H1 (cell line): Measurements from ENCODE around the gene ZNF609. TPM values are rescaled to one million over a fixed set of nuclear protein-coding genes. Genes with fewer than 3 reads are reported as not detected.

Source experiments
- CTCF ChIA-PET: fragments of 300-600 bp; sonication (Branson Sonifier 250); formaldehyde crosslinking; loops from one replicate; lab custom pipeline; 2021; ENCODE audit not compliant: partially characterized antibody; lab: Charles Lee
- POLR2A ChIA-PET: fragments of 300-600 bp; sonication (Branson Sonifier 250); formaldehyde crosslinking; loops from one replicate; lab custom pipeline; 2021; ENCODE audit warnings: inconsistent platforms; ENCODE audit not compliant: partially characterized antibody; lab: Charles Lee
- DNase-seq, 2 experiments: peaks; one replicate each; pipeline versions ENCODE4 v3.0.0 to v3.0.0-alpha.2; 2010 to 2022; ENCODE audit warnings: low spot score in 2 of 2, low read depth in 1 of 2, mixed read lengths in 1 of 2
- FAIRE-seq: peaks from 2 replicates; lab custom pipeline; 2011; peaks lifted over from hg19 to GRCh38; lab: Jason Lieb, UNC
- H2AFZ ChIP-seq: 2 replicates; pipeline ENCODE4 v1.8.1; 2012; ENCODE audit warnings: low read length, inconsistent platforms
- H2AK5ac ChIP-seq: 2 replicates; pipeline ENCODE4 v1.6.1; 2013; ENCODE audit warnings: low read depth, low read length
- H2BK120ac ChIP-seq: replicated peaks from 2 replicates; pipeline ENCODE3; 2013; ENCODE audit warnings: low read depth, low read length, inconsistent platforms
- H2BK12ac ChIP-seq: 2 replicates; pipeline ENCODE4 v1.6.1; 2013; ENCODE audit warnings: low read depth, low read length
- H2BK15ac ChIP-seq: 2 replicates; pipeline ENCODE4 v1.6.1; 2013; ENCODE audit warnings: low read length
- H2BK20ac ChIP-seq: 2 replicates; pipeline ENCODE4 v1.6.1; 2013; ENCODE audit warnings: low read length
- H2BK5ac ChIP-seq: 2 replicates; pipeline ENCODE4 v1.6.1; 2013; ENCODE audit warnings: low read depth, low read length
- H3K14ac ChIP-seq: 2 replicates; pipeline ENCODE4 v1.6.1; 2013; ENCODE audit warnings: inconsistent platforms; ENCODE audit not compliant: insufficient read length
- H3K18ac ChIP-seq: 2 replicates; pipeline ENCODE4 v1.6.1; 2013; ENCODE audit warnings: low read length; ENCODE audit errors: extremely low read depth
- H3K23ac ChIP-seq: 2 replicates; pipeline ENCODE4 v1.6.1; 2013; ENCODE audit warnings: inconsistent platforms; ENCODE audit not compliant: insufficient read length
- H3K23me2 ChIP-seq: 2 replicates; pipeline ENCODE4 v1.6.1; 2013; ENCODE audit warnings: low read depth, low read length
- H3K27ac ChIP-seq: 2 replicates; pipeline ENCODE4 v1.6.1; 2011; ENCODE audit warnings: low read depth, low read length, inconsistent platforms
- H3K27me3 ChIP-seq, 4 experiments: replicated peaks in 1 of 4; 1 replicate in 1 of 4; 2 replicates in 3 of 4; pipeline versions ENCODE4 v1.6.1 to v1.8.1; 2011 to 2013; ENCODE audit warnings: low read length in 3 of 4, mild to moderate bottlenecking in 3 of 4, inconsistent platforms in 2 of 4, mixed read lengths in 2 of 4, moderate library complexity in 1 of 4; ENCODE audit not compliant: control insufficient read depth in 3 of 4, insufficient read depth in 3 of 4; ENCODE audit errors: extremely low read depth in 1 of 4
- H3K36me3 ChIP-seq, 4 experiments: 2 replicates each; pipeline versions ENCODE4 v1.6.1 to v1.8.1; 2011 to 2013; ENCODE audit warnings: mild to moderate bottlenecking in 4 of 4, low read length in 3 of 4, moderate library complexity in 2 of 4, control low read depth in 1 of 4, inconsistent platforms in 1 of 4; ENCODE audit not compliant: insufficient read depth in 4 of 4, control insufficient read depth in 2 of 4
- H3K4ac ChIP-seq: replicated peaks from 2 replicates; pipeline ENCODE3; 2013; ENCODE audit warnings: low read length, low read depth, mixed read lengths, inconsistent platforms; ENCODE audit not compliant: insufficient read length
- H3K4me1 ChIP-seq, 4 experiments: replicated peaks in 1 of 4; 1 replicate in 1 of 4; 2 replicates in 3 of 4; pipeline versions ENCODE4 v1.6.1 to v1.8.1; 2011 to 2013; ENCODE audit warnings: low read length in 3 of 4, inconsistent platforms in 2 of 4, mixed read lengths in 1 of 4; ENCODE audit not compliant: insufficient read depth in 4 of 4, control insufficient read depth in 3 of 4
- H3K4me2 ChIP-seq, 2 experiments: 2 replicates each; pipeline versions ENCODE4 v1.6.1 to v1.8.1; 2011 to 2013; ENCODE audit warnings: low read depth in 2 of 2, low read length in 2 of 2, control low read depth in 1 of 2, inconsistent platforms in 1 of 2, mild to moderate bottlenecking in 1 of 2; ENCODE audit not compliant: insufficient read depth in 1 of 2
- H3K4me3 ChIP-seq, 4 experiments: fragments of 200-600, 300-600 bp in 1 of 4; sonication (generic), shearing (Covaris generic), sonication (Bioruptor Twin) in 1 of 4; 2 replicates each; pipeline versions ENCODE4 v1.5.1 to v1.8.1; 2011 to 2016; ENCODE audit warnings: low read length in 4 of 4, low read depth in 3 of 4, control low read depth in 2 of 4, inconsistent platforms in 2 of 4, mild to moderate bottlenecking in 2 of 4, mixed read lengths in 1 of 4, moderate library complexity in 1 of 4; ENCODE audit not compliant: insufficient read depth in 2 of 4; ENCODE audit errors: extremely low read depth in 1 of 4
- H3K56ac ChIP-seq: replicated peaks from 2 replicates; pipeline ENCODE3; 2013; ENCODE audit warnings: low read depth, mild to moderate bottlenecking, mixed read lengths, low read length, inconsistent platforms; ENCODE audit not compliant: insufficient read length
- H3K79me1 ChIP-seq: 2 replicates; pipeline ENCODE4 v1.6.1; 2013; ENCODE audit warnings: low read depth, low read length, control low read depth
- H3K79me2 ChIP-seq, 2 experiments: 2 replicates each; pipeline versions ENCODE4 v1.6.1 to v1.8.1; 2012 to 2013; ENCODE audit warnings: low read length in 2 of 2, mild to moderate bottlenecking in 2 of 2, inconsistent platforms in 1 of 2; ENCODE audit not compliant: insufficient read depth in 2 of 2, control insufficient read depth in 1 of 2
- H3K9ac ChIP-seq, 4 experiments: replicated peaks in 1 of 4; 1 replicate in 1 of 4; 2 replicates in 3 of 4; pipeline versions ENCODE4 v1.6.1 to v1.8.1; 2011 to 2013; ENCODE audit warnings: low read depth in 3 of 4, low read length in 3 of 4, control low read depth in 2 of 4, mild to moderate bottlenecking in 2 of 4, moderate library complexity in 2 of 4, inconsistent platforms in 1 of 4; ENCODE audit errors: extremely low read depth in 1 of 4
- H3K9me3 ChIP-seq, 2 experiments: 2 replicates each; pipeline versions ENCODE4 v1.6.1 to v1.8.1; 2012 to 2013; ENCODE audit warnings: mild to moderate bottlenecking in 2 of 2, moderate library complexity in 2 of 2, control low read depth in 1 of 2, inconsistent platforms in 1 of 2, low read depth in 1 of 2, low read length in 1 of 2, mixed read lengths in 1 of 2; ENCODE audit not compliant: insufficient read depth in 2 of 2
- H4K20me1 ChIP-seq, 2 experiments: replicated peaks in 1 of 2; 2 replicates each; pipeline versions ENCODE3 to v1.8.1; 2011 to 2013; ENCODE audit warnings: inconsistent platforms in 2 of 2, low read length in 2 of 2, mild to moderate bottlenecking in 1 of 2; ENCODE audit not compliant: insufficient read depth in 2 of 2, control insufficient read depth in 1 of 2
- H4K5ac ChIP-seq: 2 replicates; pipeline ENCODE4 v1.6.1; 2013; ENCODE audit warnings: low read length, low read depth, mixed read lengths, inconsistent platforms; ENCODE audit not compliant: insufficient read length
- H4K8ac ChIP-seq: 2 replicates; pipeline ENCODE4 v1.8.0; 2013; ENCODE audit warnings: mild to moderate bottlenecking, moderate library complexity, low read length, inconsistent platforms; ENCODE audit not compliant: insufficient read depth; ENCODE audit errors: extremely low read depth
- H4K91ac ChIP-seq: replicated peaks from 2 replicates; pipeline ENCODE3; 2013; ENCODE audit warnings: low read length, mixed read lengths, inconsistent platforms; ENCODE audit not compliant: insufficient read length
- E2F6 ChIP-seq: IDR thresholded peaks from 2 replicates; pipeline ENCODE4 v1.6.1; 2012; ENCODE audit warnings: inconsistent platforms
- PHF8 ChIP-seq: fragments of 200-600 bp; sonication (generic); conservative IDR thresholded peaks from 2 replicates; pipeline ENCODE4 v1.7.1; 2012; ENCODE audit warnings: low read depth, mild to moderate bottlenecking, inconsistent platforms, low read length, moderate library complexity
- SP4 ChIP-seq: IDR thresholded peaks from 2 replicates; pipeline ENCODE4 v1.6.1; 2012; ENCODE audit warnings: low read length, inconsistent platforms
- WGBS, 2 experiments: shearing (Covaris generic) in 1 of 2; methylation state at CpG; one replicate each; pipeline versions ENCODE4 v1.1.6 to v1.1.7; 2013 to 2015; ENCODE audit warnings: low lambda C conversion rate in 2 of 2, mixed read lengths in 2 of 2, inconsistent platforms in 1 of 2, low coverage in 1 of 2, missing lambda C conversion rate in 1 of 2; ENCODE audit not compliant: insufficient replicate concordance in 2 of 2, insufficient coverage in 1 of 2, insufficient read length in 1 of 2; ENCODE audit errors: extremely low coverage in 1 of 2, missing lambda C conversion rate in 1 of 2; 5-methylcytosine and 5-hydroxymethylcytosine counted together
- polyA plus RNA-seq, 7 experiments: library from polyadenylated mRNA; depleted of rRNA in 3 of 7; stranded (reverse) in 5 of 7; unstranded in 2 of 7; fragments of >200 nt in 5 of 7; fragments of 200-250 nt in 2 of 7; gene quantifications; 1 replicate in 5 of 7; 2 replicates in 1 of 7; 4 replicates in 1 of 7; pipeline versions ENCODE4 v1.2.1 to v1.2.3, GENCODE V29; 2011 to 2013; ENCODE audit warnings: missing spikeins in 2 of 7, mixed read lengths in 2 of 7
- total RNA-seq: library from RNA; stranded (reverse); fragmentation: NEBNext Ultra II Directional; extraction: Animal tissue kit (Norgen Biotek cat#: 25700); gene quantifications from 2 replicates; pipeline ENCODE4 v1.2.1, GENCODE V29; 2021

ZNF609 gene
- total and polyA plus RNA-seq, 2 of the 8 experiments (the other 6 are each of a cell fraction or from before 2014, with no cell fraction given), result 15.5 to 47.8 TPM

DNA sequence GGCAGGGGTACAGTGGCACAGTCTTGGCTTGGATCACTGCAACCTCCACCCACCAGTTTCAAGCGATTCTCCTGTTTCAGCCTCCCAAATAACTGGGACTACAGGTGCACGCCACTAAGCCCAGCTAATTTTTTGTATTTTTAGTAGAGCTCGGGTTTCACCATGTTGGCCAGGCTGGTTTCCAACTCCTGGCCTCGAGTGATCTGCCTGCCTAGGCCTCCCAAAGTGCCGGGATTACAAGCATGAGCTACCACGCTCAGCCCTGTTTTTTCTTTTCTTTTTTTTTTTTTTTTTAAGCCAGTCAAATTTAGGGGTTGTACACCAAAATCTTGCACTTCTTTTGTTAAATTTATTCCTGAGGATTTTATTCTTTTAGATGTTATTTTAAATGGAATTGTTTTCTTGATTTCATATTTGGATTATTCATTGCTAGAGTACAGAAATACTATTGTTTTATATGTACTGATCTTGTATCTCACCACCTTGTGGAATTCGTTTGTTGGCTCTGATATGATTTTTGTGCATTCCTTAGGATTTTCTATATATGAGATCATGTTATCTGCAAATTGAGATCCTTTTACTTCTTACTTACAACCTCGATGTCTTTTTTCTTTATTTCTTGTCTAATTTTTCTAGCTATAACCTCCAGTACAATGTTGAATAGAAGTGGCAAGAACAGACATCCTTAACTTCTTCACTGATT, 65.6 kb downstream of the ZNF609 start:
- H2BK20ac ChIP-seq, result no peak overlapping the region
- H2BK120ac ChIP-seq, result no peak overlapping the region
- H3K23me2 ChIP-seq, result no peaks in the 10 kb centered on the region
- peaks cover 6 to 94% of the 10 kb centered on the region in 2 experiments for H3K79me2 ChIP-seq
- no peak overlapping the region for H3K18ac ChIP-seq
- no peak overlapping the region for H3K23ac ChIP-seq
- DNase-seq (no peak), FAIRE-seq (no peak)
- H4K5ac ChIP-seq, result no peak overlapping the region
- H2BK15ac ChIP-seq, result no peak overlapping the region
- peaks cover 0 to 5% (median 1%) of the 10 kb centered on the region in 4 experiments; a peak in 2 of 7 replicates for H3K4me1 ChIP-seq
- no peak overlapping the region for H2AK5ac ChIP-seq
- H3K27ac ChIP-seq, result no peak overlapping the region
- no peak overlapping the region for H4K91ac ChIP-seq
- CTCF ChIA-PET, result interaction anchor here (0.6 to 0.9 kb wide), 3 partner anchors 146 to 375 kb away, joined by 3 read pairs; partner anchors contain the start of gene SNX22
- 88% methylated on average over 8 of the region's 8 CpGs; no CpG with 5 or more reads in 1 of the 2 experiments for WGBS, 2 experiments
- no peak overlapping the region for H2BK12ac ChIP-seq
- H3K4me3 ChIP-seq, result no peak overlapping the region
- no peaks in the 10 kb centered on the region; a peak in 1 of 8 replicates for H3K36me3 ChIP-seq
- no peak overlapping the region for H2BK5ac ChIP-seq
- no peaks in the 10 kb centered on the region for H3K9me3 ChIP-seq
- H4K20me1 ChIP-seq, result peaks cover 3 to 7% of the 10 kb centered on the region in 2 experiments
- no peak overlapping the region for H3K4ac ChIP-seq
- POLR2A ChIA-PET, result interaction anchor here (0.6 kb wide), 1 partner anchor 457 kb away, joined by 3 read pairs; no protein-coding TSS in a partner anchor
- H3K4me2 ChIP-seq, result no peak overlapping the region
- no peak overlapping the region for H3K56ac ChIP-seq
- H4K8ac ChIP-seq, result no peak overlapping the region
- no peak overlapping the region for H3K9ac ChIP-seq
- H3K27me3 ChIP-seq, result no peaks in the 10 kb centered on the region
- peaks cover 10% of the 10 kb centered on the region for H3K79me1 ChIP-seq
- H3K14ac ChIP-seq, result no peak overlapping the region
- H2AFZ ChIP-seq, result no peak overlapping the region
- TF ChIP-seq SP4 (no peak), PHF8 (no peak), E2F6 (no peak)
